ENCODE measurements around the gene KDM8. TPM values are rescaled to one million over a fixed set of nuclear protein-coding genes. Genes with fewer than 3 reads are reported as not detected.

KDM8 gene
- total RNA-seq = 1 to 10 TPM; 2.2 to 7.8 (median 4.6) TPM
- 1 to 10 TPM; 2.4 to 3.5 (median 3.0) TPM for polyA plus RNA-seq
- long read RNA-seq, donor 1, partial matches to known transcripts = 7 of 9 reads
- long read RNA-seq, donor 1, other reads (novel, unspliced or antisense) = 2 of 9 reads
- long read RNA-seq, donor 2, partial matches to known transcripts = 3 of 11 reads
- long read RNA-seq, donor 2, other reads (novel, unspliced or antisense) = 6 of 11 reads

DNA sequence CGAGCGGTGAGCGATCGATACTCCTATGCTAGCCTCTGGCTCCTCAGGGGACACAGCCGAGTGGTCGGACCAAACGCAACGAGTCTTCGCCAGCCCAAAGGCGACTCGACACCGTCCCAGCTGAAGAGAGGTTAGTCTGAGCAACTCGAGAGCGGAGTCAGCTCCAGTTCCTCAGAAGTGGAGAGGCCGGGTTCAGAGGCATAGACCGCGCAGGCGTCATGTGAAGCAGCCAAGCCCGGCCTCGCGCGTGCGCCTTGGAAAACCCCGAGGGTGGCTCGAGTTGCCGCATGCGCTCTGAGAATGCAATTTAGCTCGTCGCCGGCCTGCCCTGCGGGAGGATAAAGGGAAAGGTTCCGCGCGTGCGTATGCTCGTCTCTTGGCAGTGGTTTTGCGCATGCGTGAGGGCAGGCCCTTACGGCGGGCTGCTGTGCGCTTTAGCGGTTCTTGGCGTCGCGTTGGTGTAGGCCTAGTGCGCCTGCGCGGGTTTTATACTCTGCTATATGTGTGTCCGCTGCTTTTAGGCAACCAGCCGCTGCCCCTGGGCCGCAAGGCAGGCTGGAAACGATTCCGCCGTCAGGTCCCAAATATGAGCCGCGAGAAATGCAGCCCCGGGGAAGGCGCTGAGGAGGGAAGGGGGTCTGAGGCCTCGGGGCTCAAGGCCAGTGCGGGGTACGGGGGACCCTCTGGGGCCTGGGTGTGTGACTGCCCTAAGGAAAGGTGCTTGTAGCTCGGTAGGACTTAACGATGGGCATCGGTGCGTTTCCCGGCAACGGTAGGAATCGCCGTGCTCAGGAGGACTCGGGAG lies at the start of gene KDM8:
KDM8 (plus strand) TSS at position 20 of the 805 bp plus-strand sequence. CDS start 6,598 bp downstream, outside the sequence.
- Histone ChIP-seq H3K4me1 (peaks cover 22% of the 10 kb centered on the region), H3K4me3 (peak within 1 kb of the TSS; percentile 75), H3K27me3 (ENCODE audit: insufficient read depth in 3 of 3, low read length in 2 of 3) (no peaks in the 10 kb centered on the region), H3K9me3 (no peaks in the 10 kb centered on the region), H3K36me3 (ENCODE audit: insufficient read depth in 1 of 2, low read depth in 1 of 2) (peaks cover 0 to 6% of the 10 kb centered on the region in 2 donors), H3K27ac (peak within 1 kb of the TSS; percentile 95)
- TF ChIP-seq, protein P1, sequence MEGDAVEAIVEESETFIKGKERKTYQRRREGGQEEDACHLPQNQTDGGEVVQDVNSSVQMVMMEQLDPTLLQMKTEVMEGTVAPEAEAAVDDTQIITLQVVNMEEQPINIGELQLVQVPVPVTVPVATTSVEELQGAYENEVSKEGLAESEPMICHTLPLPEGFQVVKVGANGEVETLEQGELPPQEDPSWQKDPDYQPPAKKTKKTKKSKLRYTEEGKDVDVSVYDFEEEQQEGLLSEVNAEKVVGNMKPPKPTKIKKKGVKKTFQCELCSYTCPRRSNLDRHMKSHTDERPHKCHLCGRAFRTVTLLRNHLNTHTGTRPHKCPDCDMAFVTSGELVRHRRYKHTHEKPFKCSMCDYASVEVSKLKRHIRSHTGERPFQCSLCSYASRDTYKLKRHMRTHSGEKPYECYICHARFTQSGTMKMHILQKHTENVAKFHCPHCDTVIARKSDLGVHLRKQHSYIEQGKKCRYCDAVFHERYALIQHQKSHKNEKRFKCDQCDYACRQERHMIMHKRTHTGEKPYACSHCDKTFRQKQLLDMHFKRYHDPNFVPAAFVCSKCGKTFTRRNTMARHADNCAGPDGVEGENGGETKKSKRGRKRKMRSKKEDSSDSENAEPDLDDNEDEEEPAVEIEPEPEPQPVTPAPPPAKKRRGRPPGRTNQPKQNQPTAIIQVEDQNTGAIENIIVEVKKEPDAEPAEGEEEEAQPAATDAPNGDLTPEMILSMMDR (IDR thresholded peaks at IDR 0.05) = no peak
- ATAC-seq (peak; percentile 92 to 96 (median 94)), DNase-seq (peak; percentile 99 to 100)
- WGBS, 3 donors = 0 to 1% (median 0%) methylated on average over 70 of the region's 70 CpGs
- intact Hi-C loops (cut with DNase I) = no loop called here

DNA sequence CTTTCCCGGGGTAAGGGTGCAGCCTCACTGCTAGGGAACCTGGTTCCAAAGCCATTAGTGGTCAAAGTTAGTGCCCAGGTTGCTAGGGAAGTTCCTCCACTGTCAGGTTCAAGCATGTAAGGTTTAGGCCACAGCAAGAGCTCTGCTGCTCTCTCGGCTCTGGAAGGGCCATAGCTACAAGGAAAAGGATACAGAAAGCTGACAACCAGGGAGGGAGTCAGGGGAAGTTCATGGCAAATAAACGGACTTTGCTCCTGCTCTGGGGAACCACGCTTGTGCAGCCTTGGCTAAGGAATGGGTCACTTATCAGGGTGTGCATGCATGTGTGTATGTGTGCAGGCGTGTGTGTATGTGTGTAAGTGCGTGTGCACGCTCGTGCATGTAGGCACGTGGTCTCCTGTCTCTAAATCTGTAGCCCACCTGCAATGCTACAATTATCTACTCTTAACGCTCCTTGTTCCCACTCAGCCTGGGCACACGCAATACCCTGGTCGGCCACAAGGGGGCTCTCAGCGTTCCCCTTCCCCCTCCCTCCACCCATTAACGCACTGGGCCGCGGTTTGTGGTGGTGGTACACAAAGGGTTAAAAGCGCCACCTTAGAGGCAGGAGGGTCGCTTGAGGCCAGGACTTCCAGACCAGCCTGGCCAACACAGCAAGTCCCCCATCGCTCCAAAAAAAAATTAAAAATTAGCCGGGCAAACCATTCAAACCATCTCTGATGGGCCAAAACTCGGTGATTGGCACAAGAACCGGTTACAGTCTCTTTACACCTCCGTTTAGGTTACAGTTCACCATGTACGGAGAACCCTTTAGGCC lies 48.4 kb upstream of the KDM8 start:
- TF ChIP-seq, protein P1 (IDR thresholded peaks at IDR 0.05) = peak; percentile 95
- WGBS, 3 donors = 15 to 22% (median 17%) methylated on average over 24 of the region's 24 CpGs
- Histone ChIP-seq H3K36me3 (ENCODE audit: insufficient read depth in 1 of 2, low read depth in 1 of 2) (no peaks in the 10 kb centered on the region), H3K4me3 (no peak overlapping the region), H3K27me3 (ENCODE audit: insufficient read depth in 3 of 3, low read length in 2 of 3) (no peaks in the 10 kb centered on the region), H3K9me3 (no peaks in the 10 kb centered on the region), H3K27ac (no peak overlapping the region), H3K4me1 (no peaks in the 10 kb centered on the region)
- peak; percentile 51 to 77 for DNase-seq
- ATAC-seq = peak; percentile 43 to 77 (median 73)
- intact Hi-C loops (cut with DNase I) = loop anchor here in 1 of 2 donors (5.0 kb wide), 2 partner anchors 212 to 302 kb away; no protein-coding TSS in a partner anchor

DNA sequence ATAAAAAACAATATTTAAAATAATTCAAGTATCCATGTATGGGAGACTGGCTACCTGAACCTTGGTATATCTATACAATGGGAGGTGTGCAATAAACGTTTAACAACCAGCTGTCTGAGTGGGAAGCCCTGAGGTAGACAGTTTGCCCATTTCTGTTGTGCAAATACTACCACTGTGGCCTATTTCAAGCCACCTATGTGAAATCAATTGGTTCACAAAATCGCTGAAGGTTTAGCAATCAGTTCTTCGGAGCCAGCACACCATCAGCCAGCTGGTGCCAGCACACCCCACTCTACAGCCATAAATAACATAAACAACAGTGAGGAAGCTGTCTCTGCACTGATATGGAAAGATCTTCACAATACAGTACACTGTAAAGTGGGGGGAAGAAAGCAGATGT lies 46.7 kb upstream of the KDM8 start:
- no peaks in the 10 kb centered on the region for H3K4me1 ChIP-seq
- H3K9me3 ChIP-seq = no peaks in the 10 kb centered on the region
- H3K4me3 ChIP-seq = no peak overlapping the region
- H3K27me3 ChIP-seq (ENCODE audit: insufficient read depth in 3 of 3, low read length in 2 of 3) = peaks cover 0 to 2% (median 0%) of the 10 kb centered on the region in 3 donors
- intact Hi-C loops (cut with DNase I) = loop anchor here in 1 of 2 donors (5.0 kb wide), 2 partner anchors 211 to 301 kb away; no protein-coding TSS in a partner anchor
- 30 to 41% (median 38%) methylated on average over 3 of the region's 3 CpGs for WGBS, 3 donors
- no peak for DNase-seq
- H3K27ac ChIP-seq = no peak overlapping the region
- no peak for ATAC-seq
- no peaks in the 10 kb centered on the region for H3K36me3 ChIP-seq (ENCODE audit: insufficient read depth in 1 of 2, low read depth in 1 of 2)
- TF ChIP-seq, protein P1 (IDR thresholded peaks at IDR 0.05) = no peak

DNA sequence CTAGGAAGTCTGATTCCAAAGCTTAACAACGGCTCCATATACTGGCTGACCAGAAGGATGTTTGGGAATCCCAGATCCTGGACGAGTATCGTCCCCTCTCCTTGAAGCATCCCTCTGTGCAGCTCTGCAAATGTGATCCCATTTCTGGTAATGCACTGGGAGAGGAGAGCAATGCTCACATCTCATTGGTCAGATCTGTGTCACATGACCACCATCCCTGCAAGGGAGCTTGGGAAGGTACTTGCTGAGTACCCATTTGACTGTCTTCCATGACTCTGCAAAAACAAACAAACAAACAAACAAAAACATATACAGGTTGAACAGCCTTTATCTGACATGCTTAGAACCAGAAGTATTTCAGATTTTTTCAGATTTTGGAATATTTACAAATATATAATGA lies 41.9 kb upstream of the KDM8 start:
- DNase-seq = no peak
- intact Hi-C loops (cut with DNase I) = no loop called here
- WGBS, 3 donors = 77 to 94% (median 92%) methylated on average over 3 of the region's 3 CpGs
- H3K4me3 ChIP-seq = no peak overlapping the region
- TF ChIP-seq, protein P1 (IDR thresholded peaks at IDR 0.05) = no peak
- no peaks in the 10 kb centered on the region for H3K4me1 ChIP-seq
- peaks cover 4% of the 10 kb centered on the region for H3K9me3 ChIP-seq
- H3K27ac ChIP-seq = no peak overlapping the region
- H3K27me3 ChIP-seq (ENCODE audit: insufficient read depth in 3 of 3, low read length in 2 of 3) = peaks cover 0 to 2% (median 0%) of the 10 kb centered on the region in 3 donors
- no peak for ATAC-seq
- H3K36me3 ChIP-seq (ENCODE audit: insufficient read depth in 1 of 2, low read depth in 1 of 2) = no peaks in the 10 kb centered on the region

Measured in psoas muscle (tissue), 8 donors.